ENCODE results near the gene MACF1.

DNA sequence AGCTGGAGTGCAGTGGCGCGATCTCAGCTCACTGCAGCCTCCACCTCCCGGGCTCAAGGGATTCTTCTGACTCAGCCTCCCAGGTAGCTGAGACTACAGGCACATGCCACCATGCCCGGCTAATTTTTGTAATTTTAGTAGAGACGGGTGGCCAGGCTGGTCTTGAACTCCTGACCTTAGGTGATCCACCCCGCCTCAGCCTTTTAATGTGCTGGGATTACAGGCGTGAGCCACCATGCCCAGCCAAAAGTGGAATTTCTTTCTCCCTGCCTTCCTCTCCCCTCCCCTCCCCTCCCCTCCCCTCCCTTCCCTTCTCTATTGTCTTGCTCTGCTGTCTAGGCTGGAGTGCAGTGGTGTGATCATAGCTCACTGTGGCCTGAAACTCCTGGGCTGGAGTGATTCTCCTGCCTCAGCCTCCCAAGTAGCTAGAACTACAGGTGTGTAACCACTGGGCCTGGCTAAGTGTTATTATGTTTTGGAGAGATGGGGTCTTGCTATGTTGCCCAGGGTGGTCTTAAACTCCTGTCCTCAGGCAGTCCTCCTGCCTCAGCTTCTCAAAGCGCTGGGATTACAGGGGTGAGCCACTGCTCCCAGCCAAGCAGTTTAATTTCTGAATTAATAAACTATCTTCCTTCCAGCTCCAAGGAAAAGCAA lies 10.0 kb upstream of the MACF1 start:
- TF ChIP-seq POLR2A (IDR thresholded peaks at IDR 0.05; ENCODE audit: low read depth, low read length) (no peak), TAF1 (IDR thresholded peaks at IDR 0.05; ENCODE audit: borderline replicate concordance, low read depth, low read length) (no peak)
